ENCODE data around the gene KPNA5.

GRCh38 chr6:116714296-116714695 is 33.3 kb downstream of the KPNA5 start:
- TF ChIP-seq POLR2A (IDR thresholded peaks at IDR 0.05; ENCODE audit: low read depth, low read length), result no peak
- TF ChIP-seq POLR2AphosphoS5 (IDR thresholded peaks at IDR 0.05; ENCODE audit: low read depth, low read length), result no peak
- TF ChIP-seq TAF1 (IDR thresholded peaks at IDR 0.05; ENCODE audit: borderline replicate concordance, low read depth, low read length), result no peak
